ENCODE results near the gene MDM2.
A peak's percentile ranks its signal among the peaks of the same experiment; 100 is the strongest.
"Not testable (repeated sequence)": the region's sequence is repeated elsewhere in the genome, so short reads cannot be mapped to it uniquely, and the experiment has no call there.

The MDM2 gene

GRCh38 chr12:68828672-68829068 is 20.7 kb downstream of the MDM2 start:
- no peak for DNase-seq

DNA sequence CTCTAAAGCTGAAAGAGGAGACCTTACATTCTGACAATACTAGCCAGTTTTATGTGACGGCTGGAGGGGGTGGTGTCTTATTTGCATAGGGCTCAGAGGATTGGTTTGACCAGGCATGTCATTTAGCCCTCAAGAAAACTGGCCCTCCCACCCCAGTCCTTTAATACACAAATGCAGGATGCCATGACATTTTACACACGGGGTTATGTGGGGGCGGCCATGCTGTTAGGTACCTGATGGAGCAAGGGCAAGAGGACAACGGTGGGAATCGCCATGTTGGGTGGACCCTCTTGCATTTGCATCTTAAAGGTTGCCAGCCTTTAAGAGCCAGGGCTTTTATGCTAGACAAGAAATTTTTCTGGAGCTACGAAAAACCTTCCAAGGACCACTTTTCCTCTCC is 23.3 kb downstream of the MDM2 start:
- peak; percentile 4 for DNase-seq

- DNase-seq, result no peak
Observed at GRCh38 chr12:68831751-68832503, 23.9 kb downstream of the MDM2 start.

DNA sequence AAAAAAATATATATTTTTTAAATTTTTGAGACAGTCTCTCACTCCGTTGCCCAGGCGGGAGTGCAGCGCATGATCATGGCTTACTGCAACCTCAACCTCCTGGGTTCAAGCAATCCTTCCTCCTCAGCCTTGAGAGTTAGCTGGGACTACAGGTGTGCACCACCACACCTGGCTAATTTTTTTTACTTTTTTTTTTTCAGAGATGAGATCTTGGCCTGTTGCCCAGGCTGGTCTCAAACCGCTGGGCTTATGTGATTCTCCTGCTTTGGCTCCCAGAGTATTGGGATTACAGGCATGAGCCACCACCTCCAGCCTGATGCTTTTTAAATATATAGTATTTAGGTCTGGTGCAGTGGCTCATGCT is 24.5 kb downstream of the MDM2 start:
- no peak for DNase-seq

DNA sequence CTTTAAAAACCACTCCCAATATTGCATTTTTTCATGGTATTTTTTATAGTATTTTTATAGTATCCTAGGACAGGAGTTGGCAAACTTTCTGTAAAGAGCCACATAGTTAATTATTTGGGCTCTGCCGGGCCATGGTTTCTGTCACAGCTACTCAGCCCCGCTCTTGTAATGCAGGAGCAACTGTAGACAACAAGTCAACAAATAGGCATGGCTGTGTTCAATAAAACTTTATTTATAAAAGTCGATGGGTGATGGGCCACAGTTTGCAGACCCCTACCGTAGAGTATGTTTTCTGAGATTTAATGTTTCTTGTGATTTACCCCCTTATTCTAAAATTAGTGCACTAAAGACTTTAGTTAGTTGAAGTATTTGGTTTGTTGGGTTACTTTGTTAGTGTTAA is 25.5 kb downstream of the MDM2 start:
- DNase-seq, result no peak

DNA sequence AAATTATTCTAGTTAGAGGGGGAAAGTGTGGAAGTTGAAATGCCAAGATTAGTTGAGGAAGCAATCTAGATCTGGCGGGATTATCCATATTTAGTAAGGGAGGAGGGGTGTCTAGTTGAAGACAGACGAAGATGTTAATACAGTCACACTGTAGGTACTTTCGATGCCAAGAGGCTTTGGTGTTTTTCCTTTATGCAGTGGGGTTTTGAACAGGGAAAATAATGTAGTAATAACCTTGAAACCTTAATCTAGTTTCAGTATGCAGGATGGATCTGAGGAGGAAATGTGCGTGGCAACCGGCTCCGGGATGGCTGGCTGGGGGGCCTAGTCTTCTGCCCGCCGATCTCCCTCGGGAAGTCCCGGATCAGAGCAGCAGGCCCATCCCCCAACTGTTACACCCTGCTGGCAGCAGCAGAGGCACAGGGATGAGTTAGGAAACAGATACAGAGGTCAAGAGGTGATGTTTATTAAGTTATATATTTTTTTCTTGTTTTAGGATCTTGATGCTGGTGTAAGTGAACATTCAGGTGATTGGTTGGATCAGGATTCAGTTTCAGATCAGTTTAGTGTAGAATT is 27.4 kb downstream of the MDM2 start:
- DNase-seq, result no peak

- DNase-seq, result no peak
Observed at GRCh38 chr12:68837215-68837614, 29.2 kb downstream of the MDM2 start.

GRCh38 chr12:68838046-68838886 is 30.3 kb downstream of the MDM2 start:
- no peak for DNase-seq

GRCh38 chr12:68839183-68840147 is 31.5 kb downstream of the MDM2 start:
- no peak for DNase-seq

- not testable (repeated sequence) for DNase-seq
Observed at GRCh38 chr12:68841175-68841574, 33.2 kb downstream of the MDM2 start.

DNA sequence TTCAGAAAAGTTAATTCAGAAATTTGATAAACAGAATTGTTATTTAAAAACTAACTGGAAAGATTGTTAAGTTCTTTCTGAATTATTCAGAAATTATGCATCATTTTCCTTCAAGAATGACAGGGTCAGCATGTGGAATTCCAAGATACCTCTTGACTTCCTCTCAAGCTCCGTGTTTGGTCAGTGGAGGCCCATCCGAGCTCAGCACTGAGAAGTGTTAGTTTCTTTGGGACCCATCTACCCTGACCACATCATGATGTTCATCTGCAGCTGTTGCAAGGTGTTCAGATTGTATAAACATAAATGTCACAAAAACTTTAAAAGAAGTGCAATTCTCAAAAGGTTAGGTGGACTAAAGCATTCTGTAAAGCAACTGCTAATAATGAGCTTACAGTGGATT is 33.7 kb downstream of the MDM2 start:
- no peak for DNase-seq

DNA sequence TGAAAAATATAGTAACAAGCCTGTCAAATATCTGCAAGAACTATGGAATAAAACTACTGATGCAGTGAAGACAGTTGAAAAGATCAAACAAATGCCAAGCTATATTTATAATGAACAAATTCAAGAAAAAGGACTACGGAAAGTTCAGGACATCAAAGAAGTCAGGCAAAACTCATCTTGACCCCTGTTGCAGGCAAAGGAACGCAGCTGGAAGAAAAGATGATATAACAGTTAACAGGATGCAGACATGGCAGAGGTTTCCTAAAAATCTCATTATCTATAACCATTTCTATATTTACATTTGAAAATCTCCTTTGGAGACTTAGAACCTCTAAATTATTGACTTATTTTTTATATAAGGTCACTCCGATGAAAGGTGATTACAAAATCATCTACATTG is 34.1 kb downstream of the MDM2 start:
- no peak for DNase-seq

- no peak for DNase-seq
Observed at GRCh38 chr12:68842784-68843567, 35.0 kb downstream of the MDM2 start.

- DNase-seq, result no peak
Observed at GRCh38 chr12:68844318-68844745, 36.4 kb downstream of the MDM2 start.

GRCh38 chr12:68844788-68845695 is 37.1 kb downstream of the MDM2 start:
- no peak for DNase-seq

DNA sequence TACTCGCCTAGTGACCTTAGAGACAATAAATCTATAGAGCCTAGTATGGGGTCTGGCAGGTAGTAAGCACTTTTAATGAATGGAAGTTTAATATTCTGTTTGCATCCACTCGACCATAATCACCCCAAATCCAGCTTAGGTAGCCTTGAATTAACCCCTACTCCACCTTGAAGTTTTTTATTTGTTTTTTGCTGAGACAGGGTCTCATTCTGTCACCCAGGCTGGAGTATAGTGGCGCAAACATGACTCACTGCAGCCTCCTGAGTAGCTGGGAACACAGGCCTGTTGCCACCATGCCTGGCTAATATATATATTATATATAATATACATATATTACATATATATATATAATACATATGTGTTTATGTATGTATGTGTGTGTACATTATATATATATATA is 38.8 kb downstream of the MDM2 start:
- DNase-seq, result no peak

DNA sequence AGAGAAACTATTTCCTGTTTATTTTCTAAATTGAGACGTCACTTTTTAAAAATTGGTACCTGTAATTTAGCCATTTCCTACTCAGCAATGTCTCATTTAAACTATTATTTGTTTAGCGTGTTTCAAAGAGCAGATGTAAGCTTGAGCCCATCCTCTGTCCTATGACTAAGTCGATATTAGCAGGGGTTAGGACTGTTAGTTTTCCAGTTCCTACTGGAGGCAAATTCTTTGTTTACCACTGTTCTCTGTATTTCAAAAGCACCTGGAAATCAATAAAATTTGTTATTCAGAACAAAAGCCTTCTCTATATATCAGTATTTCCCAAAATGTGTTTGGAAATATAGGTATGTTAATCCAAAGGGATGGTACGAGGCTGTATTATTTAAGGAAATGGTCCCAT is 42.4 kb downstream of the MDM2 start:
- no peak for DNase-seq

DNA sequence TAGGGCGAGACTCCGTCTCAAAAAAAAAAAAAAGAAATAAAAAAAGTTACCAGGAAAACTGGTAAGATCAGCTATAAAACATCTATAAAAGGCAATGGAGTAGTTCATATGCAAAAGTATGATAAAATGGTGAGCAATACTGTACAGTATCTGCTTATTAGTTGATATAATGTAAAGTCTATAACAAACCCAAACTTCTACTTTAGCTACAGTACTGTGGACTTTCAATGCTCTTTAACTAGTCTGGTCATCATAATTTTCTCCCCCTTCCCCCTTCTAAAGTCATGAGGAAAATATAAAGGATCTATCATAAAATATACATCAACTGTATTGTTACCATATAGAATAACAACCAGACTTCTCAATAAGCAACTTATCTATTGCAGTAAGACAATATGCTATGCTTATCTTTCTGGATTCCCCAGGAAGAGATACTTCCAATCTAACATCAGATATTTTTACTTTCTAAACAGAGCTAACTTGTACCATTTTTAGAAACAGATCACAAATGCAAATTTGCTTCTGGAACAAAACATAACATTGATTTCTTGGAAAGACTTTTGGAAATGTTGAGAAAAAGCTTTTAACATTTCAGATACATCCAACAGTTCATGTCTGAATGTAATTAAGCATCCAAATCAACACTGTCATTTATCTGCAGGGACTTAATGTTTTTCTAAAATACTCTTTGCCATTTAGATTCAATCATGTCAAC is 43.8 kb downstream of the MDM2 start:
- no peak for DNase-seq

GRCh38 chr12:68853396-68854077 is 45.6 kb downstream of the MDM2 start:
- DNase-seq, result no peak

- no peak for DNase-seq
Observed at GRCh38 chr12:68854078-68854468, 46.1 kb downstream of the MDM2 start.

Measured in MV-4-11 (cell line).